HG03175 (cell line): ENCODE measurements around the gene ZMAT1.
"Not testable (repeated sequence)": the region's sequence is repeated elsewhere in the genome, so short reads cannot be mapped to it uniquely, and the experiment has no call there.

ENCODE experiments used
- ATAC-seq: cut with Tn5 transposase; IDR thresholded peaks from one replicate; pipeline ENCODE4 v1.9.1; 2021; ENCODE audit warnings: mild to moderate bottlenecking, moderate library complexity; ENCODE audit not compliant: unreplicated experiment

ZMAT1 gene

DNA sequence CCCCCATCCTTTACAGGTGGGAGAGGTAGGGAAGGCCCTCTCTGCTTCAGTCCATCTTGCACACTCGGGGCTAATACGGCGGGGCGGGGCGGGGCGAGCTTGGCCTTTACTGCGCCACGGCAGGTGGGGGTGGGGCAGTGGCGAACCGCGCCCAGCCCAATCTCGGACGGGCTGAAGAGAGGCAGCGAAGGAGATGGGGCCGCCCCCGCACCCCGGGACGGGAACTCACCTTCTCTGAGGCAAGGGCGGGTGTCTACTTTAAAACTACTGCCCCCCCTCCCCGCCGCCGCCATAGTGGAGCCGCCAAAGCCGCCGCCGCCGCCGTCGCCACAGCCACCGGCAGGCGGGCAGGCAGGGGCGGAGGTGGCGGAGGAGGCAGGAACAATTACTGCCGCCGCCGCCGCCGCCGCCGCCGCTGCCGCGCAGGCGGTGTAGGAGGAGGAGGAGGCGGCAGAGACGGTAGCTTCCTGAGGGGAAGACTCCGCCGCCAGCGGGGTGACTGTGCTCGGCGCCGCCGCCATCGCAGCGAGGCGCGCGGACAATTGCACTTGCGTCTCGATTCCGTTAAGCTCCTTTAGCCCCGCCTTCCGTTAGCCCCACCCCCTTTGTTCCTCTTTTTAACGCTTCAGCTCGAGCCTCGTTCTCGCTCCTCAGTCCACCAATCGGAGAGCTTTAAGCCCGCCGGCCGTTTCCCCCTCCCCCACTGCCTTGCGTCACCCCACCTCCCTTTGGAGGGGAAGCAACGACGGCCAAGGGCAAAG, at the start of gene ZMAT1:
TSS of gene ZMAT1 (minus strand) at position 540 of the 761 bp plus-strand sequence. CDS start at position 521, 19 bp downstream.
- peak; percentile 90 for ATAC-seq

GRCh38 chrX:101977106-101977505, 45.3 kb upstream of the ZMAT1 start:
- ATAC-seq = no peak

DNA sequence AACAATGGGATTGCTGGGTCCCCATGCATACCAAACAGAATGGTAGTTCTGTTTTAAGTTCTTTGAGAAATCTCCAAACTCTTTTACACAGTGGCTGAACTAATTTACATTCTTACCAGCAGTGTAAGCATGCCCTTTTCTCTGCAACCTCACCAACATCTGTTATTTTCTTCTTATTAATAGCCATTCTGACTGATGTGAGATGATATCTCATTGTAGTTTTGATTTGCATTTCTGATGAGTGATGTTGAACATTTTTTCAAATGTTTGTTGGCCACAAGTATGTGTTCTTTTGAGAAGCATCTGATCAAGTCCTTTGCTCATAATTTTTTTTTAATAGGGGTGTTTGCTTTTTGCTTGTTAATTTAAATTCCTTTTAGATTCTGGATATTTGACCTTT, 41.2 kb upstream of the ZMAT1 start:
- ATAC-seq = no peak

- not testable (repeated sequence) for ATAC-seq
Observed at GRCh38 chrX:101964923-101965539, 33.2 kb upstream of the ZMAT1 start.

DNA sequence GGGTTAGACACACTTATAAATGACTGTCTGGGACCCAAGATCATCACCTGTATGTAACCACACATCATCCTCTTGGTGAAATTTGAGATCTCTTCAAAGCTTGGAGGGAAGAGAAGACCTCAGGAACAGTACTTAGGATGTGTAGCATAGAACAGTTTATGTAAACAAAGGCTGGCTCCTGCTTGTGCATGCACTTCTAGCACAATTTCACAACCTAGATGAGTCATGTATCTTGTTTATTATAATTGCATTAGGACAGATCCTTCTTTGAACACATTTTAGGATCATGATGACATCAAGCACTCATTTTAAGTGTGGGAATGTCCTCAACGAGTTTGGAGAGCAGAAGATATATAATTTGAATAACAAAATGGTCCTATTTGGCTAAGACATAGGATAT, 26.3 kb upstream of the ZMAT1 start:
- ATAC-seq = no peak

DNA sequence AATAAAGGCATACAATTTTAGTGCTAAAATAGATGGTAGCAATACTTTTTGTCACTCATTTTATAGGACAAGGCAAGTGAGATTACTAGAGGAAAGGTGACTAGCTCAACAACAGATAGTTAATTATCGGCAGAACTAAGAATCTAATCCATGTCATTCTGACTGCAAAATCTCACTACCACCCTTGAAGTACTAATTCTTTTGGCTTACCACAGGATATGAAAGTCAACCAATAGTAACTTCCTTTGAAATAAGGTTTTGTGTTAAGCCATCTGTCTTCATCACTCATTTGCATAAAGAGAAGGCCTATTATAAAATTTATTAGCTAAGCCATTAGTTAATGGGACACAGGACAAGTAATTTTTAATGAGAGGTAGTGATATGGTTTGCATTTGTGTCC, 25.3 kb upstream of the ZMAT1 start:
- no peak for ATAC-seq

DNA sequence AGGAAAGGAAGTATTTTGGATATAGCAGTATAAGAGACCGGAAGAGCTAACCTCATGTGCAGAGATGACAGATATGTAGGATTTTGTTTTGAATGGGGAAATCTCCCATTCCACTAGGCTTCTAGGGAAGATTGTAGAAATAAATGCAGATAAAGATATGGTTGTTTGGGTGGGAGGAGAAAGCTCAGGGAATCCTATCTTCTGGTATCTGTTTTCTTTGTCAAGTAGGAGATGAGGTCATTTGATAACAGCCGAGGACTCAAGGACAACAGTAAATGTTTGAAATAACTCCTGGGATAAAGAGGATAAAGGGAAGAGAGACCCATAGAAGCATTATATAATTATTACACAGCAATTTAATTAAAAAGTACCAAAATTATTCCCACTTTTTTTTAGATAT, 24.7 kb upstream of the ZMAT1 start:
- ATAC-seq = no peak

GRCh38 chrX:101950581-101950980, 18.8 kb upstream of the ZMAT1 start:
- ATAC-seq = no peak

DNA sequence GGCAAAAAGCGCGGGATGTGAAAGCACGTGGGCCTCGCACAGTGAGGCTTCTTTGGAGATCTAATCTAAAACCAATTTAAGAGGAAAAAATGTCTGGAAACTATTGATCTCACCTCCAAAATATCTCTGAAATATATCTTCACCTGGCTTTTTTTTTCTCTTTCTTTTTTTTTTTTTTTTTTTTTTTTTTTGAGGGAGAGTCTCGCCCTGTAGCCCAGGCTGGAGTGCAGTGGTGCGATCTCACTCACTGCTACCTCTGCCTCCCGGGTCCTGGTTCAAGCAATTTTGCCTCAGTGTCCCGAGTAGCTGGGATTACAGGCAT, 383 bp upstream of the ZMAT1 start:
- no peak for ATAC-seq

DNA sequence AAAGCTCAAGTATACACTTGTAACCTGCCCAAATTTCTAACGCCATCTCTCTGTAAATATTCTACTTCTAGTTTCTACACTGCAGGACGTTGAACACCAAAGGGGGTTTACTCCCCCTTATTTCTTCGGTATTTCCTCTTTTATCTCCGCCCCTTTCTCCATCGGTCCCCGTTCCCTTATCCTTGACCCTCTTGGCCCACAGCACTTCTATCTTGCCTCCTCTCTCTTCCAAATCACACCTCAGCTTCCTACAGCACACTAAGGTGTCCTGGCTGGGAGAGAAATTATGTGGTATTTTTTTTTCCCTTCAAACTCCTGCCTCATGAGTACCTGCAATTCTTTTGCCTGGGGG, 715 bp downstream of the ZMAT1 start:
- ATAC-seq = peak; percentile 0

DNA sequence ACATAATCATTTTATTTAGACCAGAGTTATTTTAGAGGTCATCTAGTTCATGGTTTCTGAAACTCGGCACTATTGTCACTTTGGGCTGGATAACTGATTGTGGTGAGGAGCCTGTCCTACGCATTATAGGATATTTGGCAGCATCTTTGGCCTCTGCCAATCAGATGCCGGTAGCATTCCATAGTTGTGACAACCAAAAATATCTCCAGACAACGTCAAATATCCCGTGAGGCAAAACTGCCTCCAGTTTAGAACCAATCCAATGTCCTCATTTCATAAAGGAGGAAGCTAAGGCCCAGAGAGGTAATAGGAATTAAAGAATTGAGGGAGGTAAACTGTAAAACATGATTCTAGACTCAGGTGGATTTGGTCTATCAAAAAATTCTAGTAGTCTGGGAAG, 6.1 kb downstream of the ZMAT1 start:
- ATAC-seq = no peak

DNA sequence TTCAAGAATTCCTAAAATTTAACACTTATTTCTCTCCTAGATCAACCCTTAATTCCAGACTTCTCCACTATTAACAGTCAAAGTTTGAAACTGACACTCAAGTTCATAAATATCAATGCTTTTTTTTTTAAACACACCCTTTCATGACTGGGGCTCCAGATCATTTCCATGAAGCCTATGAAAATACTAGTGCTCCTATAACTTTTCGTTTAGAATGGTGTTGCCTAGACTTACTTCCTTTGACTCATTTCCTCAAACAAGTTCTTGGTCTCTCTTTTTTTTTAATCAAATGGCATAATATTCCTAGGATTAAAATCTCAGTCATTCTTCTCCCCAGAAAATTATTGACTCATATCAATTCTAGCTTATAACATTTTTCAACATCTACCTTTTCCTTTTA, 13.1 kb downstream of the ZMAT1 start:
- ATAC-seq = no peak

DNA sequence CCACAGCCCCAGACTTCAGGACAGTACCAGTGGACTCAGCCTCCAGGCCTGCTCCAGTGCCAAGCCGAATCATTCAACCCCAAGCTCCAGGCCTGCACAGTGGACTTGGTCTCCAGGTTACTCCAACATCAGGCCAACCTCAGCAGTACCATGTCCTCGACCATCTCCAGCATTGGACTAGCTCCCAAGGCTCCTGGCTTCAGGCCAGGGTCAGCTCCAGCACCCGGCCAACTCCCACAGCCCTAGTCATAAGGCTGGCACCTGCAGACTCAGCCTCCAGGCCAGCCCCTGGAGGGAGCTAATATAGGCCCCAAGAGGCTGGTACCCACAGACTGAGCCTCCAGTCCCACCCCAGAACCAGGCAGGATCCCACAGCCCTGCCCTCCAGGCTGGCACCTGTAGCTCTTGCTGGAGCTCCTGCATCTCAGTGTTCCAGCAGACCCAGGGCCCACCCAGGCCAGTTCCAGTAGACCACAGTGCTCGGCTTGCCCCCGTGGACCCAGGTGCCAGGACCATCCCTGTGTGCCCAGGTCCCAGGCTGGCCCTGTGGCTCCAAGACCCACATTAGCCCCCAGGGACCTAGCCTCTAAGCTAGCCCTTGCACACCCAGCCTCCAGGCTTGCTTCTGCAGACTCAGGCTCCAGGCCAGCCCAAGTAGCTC, 25.6 kb downstream of the ZMAT1 start:
- no peak for ATAC-seq

- no peak for ATAC-seq
Observed at GRCh38 chrX:101904996-101905395, 26.8 kb downstream of the ZMAT1 start.
